ENCODE results near the gene OR11H7.
"Not testable (repeated sequence)": the region's sequence is repeated elsewhere in the genome, so short reads cannot be mapped to it uniquely, and the experiment has no call there.

Gene OR11H7

GRCh38 chr14:20198991-20199390 is 29.8 kb upstream of the OR11H7 start:
- peaks cover 43% of the 10 kb centered on the region for H3K27me3 ChIP-seq (ENCODE audit: insufficient read depth, low read length)
- H2AFZ ChIP-seq (ENCODE audit: low read length, unreplicated experiment), result no peak overlapping the region
- no peak overlapping the region for H3K27ac ChIP-seq (ENCODE audit: low read depth, low read length)
- H3K4me1 ChIP-seq (ENCODE audit: control insufficient read depth, insufficient read depth, low read length, unreplicated experiment), result no peaks in the 10 kb centered on the region
- H3K36me3 ChIP-seq (ENCODE audit: insufficient read depth, low read length), result no peaks in the 10 kb centered on the region
- no peaks in the 10 kb centered on the region for H3K79me2 ChIP-seq (ENCODE audit: control insufficient read depth, insufficient read depth, low read length, unreplicated experiment)
- no peak overlapping the region for H3K4me3 ChIP-seq (ENCODE audit: low read depth, low read length)

- Histone ChIP-seq H3K27ac (ENCODE audit: low read depth, low read length) (no peak overlapping the region), H3K27me3 (ENCODE audit: insufficient read depth, low read length) (peaks cover 29% of the 10 kb centered on the region), H3K79me2 (ENCODE audit: control insufficient read depth, insufficient read depth, low read length, unreplicated experiment) (no peaks in the 10 kb centered on the region), H3K36me3 (ENCODE audit: insufficient read depth, low read length) (no peaks in the 10 kb centered on the region), H3K4me1 (ENCODE audit: control insufficient read depth, insufficient read depth, low read length, unreplicated experiment) (no peaks in the 10 kb centered on the region), H2AFZ (ENCODE audit: low read length, unreplicated experiment) (no peak overlapping the region), H3K4me3 (ENCODE audit: low read depth, low read length) (no peak overlapping the region)
Measured at GRCh38 chr14:20204721-20205120, 24.1 kb upstream of the OR11H7 start.

- Histone ChIP-seq H3K4me1 (ENCODE audit: control insufficient read depth, insufficient read depth, low read length, unreplicated experiment) (no peaks in the 10 kb centered on the region), H3K27me3 (ENCODE audit: insufficient read depth, low read length) (peaks cover 24% of the 10 kb centered on the region), H2AFZ (ENCODE audit: low read length, unreplicated experiment) (no peak overlapping the region), H3K27ac (ENCODE audit: low read depth, low read length) (no peak overlapping the region), H3K4me3 (ENCODE audit: low read depth, low read length) (no peak overlapping the region), H3K79me2 (ENCODE audit: control insufficient read depth, insufficient read depth, low read length, unreplicated experiment) (no peaks in the 10 kb centered on the region), H3K36me3 (ENCODE audit: insufficient read depth, low read length) (no peaks in the 10 kb centered on the region)
Measured at GRCh38 chr14:20209595-20209994, 19.2 kb upstream of the OR11H7 start.

- peaks cover 19% of the 10 kb centered on the region; the same call in 1 of the 2 replicates for H3K27me3 ChIP-seq (ENCODE audit: insufficient read depth, low read length)
- not testable (repeated sequence) for H3K4me3 ChIP-seq (ENCODE audit: low read depth, low read length); H2AFZ ChIP-seq (ENCODE audit: low read length, unreplicated experiment); H3K36me3 ChIP-seq (ENCODE audit: insufficient read depth, low read length); H3K4me1 ChIP-seq (ENCODE audit: control insufficient read depth, insufficient read depth, low read length, unreplicated experiment); H3K79me2 ChIP-seq (ENCODE audit: control insufficient read depth, insufficient read depth, low read length, unreplicated experiment); H3K27ac ChIP-seq (ENCODE audit: low read depth, low read length)
Measured at GRCh38 chr14:20212406-20212805, 16.4 kb upstream of the OR11H7 start.

GRCh38 chr14:20215196-20215595 is 13.6 kb upstream of the OR11H7 start:
- Histone ChIP-seq H3K36me3 (ENCODE audit: insufficient read depth, low read length) (no peaks in the 10 kb centered on the region), H3K4me3 (ENCODE audit: low read depth, low read length) (no peak overlapping the region), H2AFZ (ENCODE audit: low read length, unreplicated experiment) (no peak overlapping the region), H3K27ac (ENCODE audit: low read depth, low read length) (no peak overlapping the region), H3K4me1 (ENCODE audit: control insufficient read depth, insufficient read depth, low read length, unreplicated experiment) (no peaks in the 10 kb centered on the region), H3K27me3 (ENCODE audit: insufficient read depth, low read length) (0 out of 2 replicates have a peak, but pooled peaks cover 2% of the 10 kb centered on the region), H3K79me2 (ENCODE audit: control insufficient read depth, insufficient read depth, low read length, unreplicated experiment) (no peaks in the 10 kb centered on the region)

- H3K27me3 ChIP-seq (ENCODE audit: insufficient read depth, low read length), result peaks cover 6% of the 10 kb centered on the region
- no peak overlapping the region for H3K27ac ChIP-seq (ENCODE audit: low read depth, low read length)
- no peaks in the 10 kb centered on the region for H3K79me2 ChIP-seq (ENCODE audit: control insufficient read depth, insufficient read depth, low read length, unreplicated experiment)
- peak overlapping the region; percentile 27 for H2AFZ ChIP-seq (ENCODE audit: low read length, unreplicated experiment)
- H3K36me3 ChIP-seq (ENCODE audit: insufficient read depth, low read length), result no peaks in the 10 kb centered on the region
- H3K4me3 ChIP-seq (ENCODE audit: low read depth, low read length), result no peak overlapping the region
- H3K4me1 ChIP-seq (ENCODE audit: control insufficient read depth, insufficient read depth, low read length, unreplicated experiment), result no peaks in the 10 kb centered on the region
Measured at GRCh38 chr14:20219033-20219432, 9.7 kb upstream of the OR11H7 start.

GRCh38 chr14:20223410-20223809 is 5.4 kb upstream of the OR11H7 start, which contains the start of gene OR11H6:
Gene OR11H6, plus strand, starts transcription at chr14:20223710. Its CDS starts 0 bp downstream, at chr14:20223710.
- no peaks in the 10 kb centered on the region for H3K36me3 ChIP-seq (ENCODE audit: insufficient read depth, low read length)
- H2AFZ ChIP-seq (ENCODE audit: low read length, unreplicated experiment), result no peak within 1 kb of the TSS
- no peak within 1 kb of the TSS for H3K27ac ChIP-seq (ENCODE audit: low read depth, low read length)
- H3K4me1 ChIP-seq (ENCODE audit: control insufficient read depth, insufficient read depth, low read length, unreplicated experiment), result no peaks in the 10 kb centered on the region
- no peak within 1 kb of the TSS for H3K4me3 ChIP-seq (ENCODE audit: low read depth, low read length)
- no peaks in the 10 kb centered on the region for H3K79me2 ChIP-seq (ENCODE audit: control insufficient read depth, insufficient read depth, low read length, unreplicated experiment)
- H3K27me3 ChIP-seq (ENCODE audit: insufficient read depth, low read length), result peaks cover 26% of the 10 kb centered on the region

GRCh38 chr14:20235415-20235814 is 6.6 kb downstream of the OR11H7 start:
- not testable (repeated sequence) for H3K36me3 ChIP-seq (ENCODE audit: insufficient read depth, low read length); H3K4me3 ChIP-seq (ENCODE audit: low read depth, low read length); H3K4me1 ChIP-seq (ENCODE audit: control insufficient read depth, insufficient read depth, low read length, unreplicated experiment); H3K27me3 ChIP-seq (ENCODE audit: insufficient read depth, low read length); H3K79me2 ChIP-seq (ENCODE audit: control insufficient read depth, insufficient read depth, low read length, unreplicated experiment); H2AFZ ChIP-seq (ENCODE audit: low read length, unreplicated experiment); H3K27ac ChIP-seq (ENCODE audit: low read depth, low read length)

GRCh38 chr14:20247646-20248246 is 19.0 kb downstream of the OR11H7 start:
- no peak overlapping the region for H3K27ac ChIP-seq (ENCODE audit: low read depth, low read length)
- no peaks in the 10 kb centered on the region for H3K27me3 ChIP-seq (ENCODE audit: insufficient read depth, low read length)
- H3K79me2 ChIP-seq (ENCODE audit: control insufficient read depth, insufficient read depth, low read length, unreplicated experiment), result no peaks in the 10 kb centered on the region
- no peaks in the 10 kb centered on the region for H3K4me1 ChIP-seq (ENCODE audit: control insufficient read depth, insufficient read depth, low read length, unreplicated experiment)
- H3K4me3 ChIP-seq (ENCODE audit: low read depth, low read length), result no peak overlapping the region
- H3K36me3 ChIP-seq (ENCODE audit: insufficient read depth, low read length), result no peaks in the 10 kb centered on the region
- H2AFZ ChIP-seq (ENCODE audit: low read length, unreplicated experiment), result no peak overlapping the region

GRCh38 chr14:20262642-20263128 is 33.9 kb downstream of the OR11H7 start:
- H3K4me3 ChIP-seq (ENCODE audit: low read depth, low read length), result 0 out of 2 replicates have a peak overlapping the region, but pooled peaks have one; percentile 3
- peaks cover 15% of the 10 kb centered on the region for H3K4me1 ChIP-seq (ENCODE audit: control insufficient read depth, insufficient read depth, low read length, unreplicated experiment)
- peak overlapping the region; percentile 44 for H3K27ac ChIP-seq (ENCODE audit: low read depth, low read length)
- no peaks in the 10 kb centered on the region for H3K79me2 ChIP-seq (ENCODE audit: control insufficient read depth, insufficient read depth, low read length, unreplicated experiment)
- H2AFZ ChIP-seq (ENCODE audit: low read length, unreplicated experiment), result peak overlapping the region; percentile 28
- H3K36me3 ChIP-seq (ENCODE audit: insufficient read depth, low read length), result no peaks in the 10 kb centered on the region
- no peaks in the 10 kb centered on the region for H3K27me3 ChIP-seq (ENCODE audit: insufficient read depth, low read length)

- H3K27me3 ChIP-seq (ENCODE audit: insufficient read depth, low read length); H2AFZ ChIP-seq (ENCODE audit: low read length, unreplicated experiment); H3K27ac ChIP-seq (ENCODE audit: low read depth, low read length); H3K36me3 ChIP-seq (ENCODE audit: insufficient read depth, low read length); H3K4me3 ChIP-seq (ENCODE audit: low read depth, low read length); H3K79me2 ChIP-seq (ENCODE audit: control insufficient read depth, insufficient read depth, low read length, unreplicated experiment): not testable (repeated sequence)
- peaks cover 15% of the 10 kb centered on the region for H3K4me1 ChIP-seq (ENCODE audit: control insufficient read depth, insufficient read depth, low read length, unreplicated experiment)
Measured at GRCh38 chr14:20264361-20264760, 35.6 kb downstream of the OR11H7 start.
